HG03469 (cell line): ENCODE measurements around the gene STK11.
"Not testable (repeated sequence)": the region's sequence is repeated elsewhere in the genome, so short reads cannot be mapped to it uniquely, and the experiment has no call there.

Experiments
- ATAC-seq: cut with Tn5 transposase; IDR thresholded peaks from one replicate; pipeline ENCODE4 v1.9.1; 2021; ENCODE audit warnings: mild to moderate bottlenecking, moderate library complexity, moderate number of reproducible peaks; ENCODE audit not compliant: unreplicated experiment

Gene STK11

DNA sequence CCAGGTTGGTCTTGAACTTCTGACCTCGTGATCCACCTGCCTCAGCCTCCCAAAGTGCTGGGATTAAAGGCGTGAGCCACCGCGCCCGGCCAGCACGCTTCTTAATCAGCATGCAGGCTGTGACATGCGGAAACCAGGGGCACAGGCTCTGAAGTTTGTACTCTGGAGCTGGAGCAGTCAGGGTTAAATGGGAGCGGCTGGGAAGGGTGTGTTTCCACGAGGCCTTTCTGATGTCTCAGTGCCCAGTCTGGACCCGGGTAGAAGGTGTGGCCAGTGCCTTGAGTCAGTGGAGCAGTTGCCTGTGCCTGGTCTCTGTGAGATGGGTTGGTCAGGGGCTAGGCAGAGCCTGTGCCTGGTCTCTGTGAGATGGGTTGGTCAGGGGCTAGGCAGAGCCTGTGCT lies 3.3 kb downstream of the STK11 start:
- not testable (repeated sequence) for ATAC-seq

GRCh38 chr19:1210227-1210538 lies 4.6 kb downstream of the STK11 start:
- no peak for ATAC-seq

- ATAC-seq: no peak
Observed at GRCh38 chr19:1211494-1212234, 6.1 kb downstream of the STK11 start.

- ATAC-seq: no peak
Observed at GRCh38 chr19:1213391-1214286, 8.1 kb downstream of the STK11 start.

DNA sequence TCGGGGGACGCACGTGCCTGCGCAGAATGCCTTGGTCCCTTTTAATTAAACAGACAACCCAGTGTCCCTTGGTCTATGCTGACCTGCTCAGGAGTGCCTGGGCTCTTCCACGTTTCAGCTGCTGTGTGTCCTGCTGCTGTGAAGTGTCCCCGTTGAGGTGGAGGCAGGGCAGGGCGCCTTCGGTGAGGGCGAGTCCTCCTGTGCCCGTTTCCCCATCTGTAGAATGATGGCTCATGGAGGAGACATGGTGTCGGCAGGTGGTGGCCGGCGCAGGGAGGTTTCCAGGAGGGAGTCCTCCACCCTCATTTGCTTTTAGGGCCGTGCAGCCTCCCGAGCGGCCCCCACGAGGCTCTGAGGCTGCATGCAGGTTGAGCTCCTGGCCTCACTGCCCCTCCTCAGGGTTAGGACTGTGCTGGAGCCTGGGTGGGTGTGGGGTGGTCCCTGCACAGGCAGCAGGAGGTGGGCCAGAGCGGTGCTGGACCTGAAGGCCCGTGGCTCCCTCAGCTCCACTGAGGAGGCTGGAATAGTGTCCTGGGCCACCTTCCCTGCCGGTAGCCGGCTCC lies 8.8 kb downstream of the STK11 start:
- no peak for ATAC-seq

DNA sequence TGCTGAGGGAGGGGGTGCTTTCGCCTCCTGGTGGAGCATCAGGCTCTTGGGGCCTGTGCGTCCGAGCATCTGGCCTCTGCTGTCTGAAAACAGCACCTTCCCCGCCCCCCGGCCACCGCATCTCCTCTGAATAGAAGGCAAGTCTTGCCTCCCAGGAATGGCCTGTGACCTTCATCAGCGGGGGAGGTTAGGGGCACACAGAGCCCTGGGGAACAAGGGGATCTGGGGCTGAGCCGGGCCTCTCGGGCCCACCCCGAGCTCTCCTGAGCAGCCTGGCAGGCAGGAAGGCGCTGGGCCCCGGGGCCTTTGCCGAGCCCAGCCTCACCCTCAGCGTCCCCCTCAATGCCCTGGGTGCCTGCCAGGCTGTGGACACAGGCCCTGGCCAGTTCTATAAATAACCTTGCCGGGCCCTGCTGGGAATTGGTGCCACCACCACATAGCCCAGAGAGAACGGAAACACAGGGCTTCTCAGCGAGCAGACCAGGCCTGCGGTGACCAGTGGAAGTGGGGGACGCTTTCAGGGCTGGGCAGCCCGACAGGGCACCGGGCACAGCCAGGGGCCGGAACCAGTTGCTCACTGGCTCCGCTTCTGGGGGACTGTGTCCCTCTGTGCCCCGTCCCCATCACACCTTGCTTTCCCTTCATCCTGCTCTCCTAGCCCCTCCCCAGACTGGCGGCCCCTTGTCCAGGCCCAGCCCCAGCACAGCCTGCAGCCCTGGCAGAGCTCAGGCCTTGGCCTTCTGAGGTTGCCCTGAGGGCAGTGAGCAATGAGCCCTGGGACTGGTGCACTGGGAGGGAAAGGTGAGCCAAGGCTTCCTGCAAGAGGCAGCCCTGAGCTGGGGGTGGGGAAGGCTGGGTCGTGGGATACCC lies 9.5 kb downstream of the STK11 start:
- ATAC-seq: no peak

GRCh38 chr19:1216756-1217155 lies 11.2 kb downstream of the STK11 start:
- no peak for ATAC-seq

GRCh38 chr19:1217366-1217765 lies 11.8 kb downstream of the STK11 start:
- ATAC-seq: no peak

- no peak for ATAC-seq
Observed at GRCh38 chr19:1218751-1219567, 13.4 kb downstream of the STK11 start.

DNA sequence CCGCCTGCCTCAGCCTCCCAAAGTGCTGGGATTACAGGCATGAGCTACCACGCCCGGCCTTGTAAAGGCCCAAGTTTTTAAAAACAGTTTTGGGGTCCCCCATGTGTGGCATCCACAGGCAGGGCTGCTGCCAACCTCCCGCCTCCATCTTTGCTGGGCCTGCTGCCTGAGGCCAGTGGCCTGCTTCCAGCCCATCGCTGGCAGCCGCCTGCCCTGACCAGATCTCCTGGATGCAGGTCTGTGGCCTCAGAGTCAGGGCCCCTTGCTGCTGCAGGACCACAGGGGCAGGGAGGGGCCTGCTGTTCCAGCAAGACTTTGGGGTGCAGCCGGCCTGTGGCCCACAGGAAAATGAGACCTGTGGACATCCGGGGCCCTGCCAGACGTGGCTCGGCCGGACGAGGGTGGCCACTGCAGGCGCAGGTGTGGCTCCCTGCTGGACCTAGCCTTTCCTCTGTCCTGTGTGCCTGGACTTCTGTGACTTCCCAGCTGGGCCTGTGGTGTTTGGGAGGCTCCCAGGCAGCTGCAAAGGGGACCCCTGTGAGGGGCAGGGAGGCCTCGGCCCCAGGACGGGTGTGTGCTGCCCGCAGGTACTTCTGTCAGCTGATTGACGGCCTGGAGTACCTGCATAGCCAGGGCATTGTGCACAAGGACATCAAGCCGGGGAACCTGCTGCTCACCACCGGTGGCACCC lies 14.4 kb downstream of the STK11 start:
- no peak for ATAC-seq

DNA sequence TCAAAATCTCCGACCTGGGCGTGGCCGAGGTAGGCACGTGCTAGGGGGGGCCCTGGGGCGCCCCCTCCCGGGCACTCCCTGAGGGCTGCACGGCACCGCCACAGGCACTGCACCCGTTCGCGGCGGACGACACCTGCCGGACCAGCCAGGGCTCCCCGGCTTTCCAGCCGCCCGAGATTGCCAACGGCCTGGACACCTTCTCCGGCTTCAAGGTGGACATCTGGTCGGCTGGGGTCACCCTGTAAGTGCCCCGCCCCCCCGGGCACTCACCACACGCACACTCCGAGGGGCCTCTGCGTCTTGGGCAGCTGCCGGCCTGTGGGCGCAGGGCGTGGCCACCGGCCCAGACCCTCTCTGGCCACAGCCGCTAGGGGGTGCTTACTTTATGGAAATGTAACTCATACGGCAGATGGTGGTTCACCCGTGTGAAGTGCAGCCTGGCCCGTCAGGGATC lies 14.9 kb downstream of the STK11 start:
- ATAC-seq: no peak

- no peak for ATAC-seq
Observed at GRCh38 chr19:1220976-1221903, 15.7 kb downstream of the STK11 start.

GRCh38 chr19:1221904-1222255 lies 16.3 kb downstream of the STK11 start:
- ATAC-seq: no peak

GRCh38 chr19:1222394-1222793 lies 16.8 kb downstream of the STK11 start:
- ATAC-seq: no peak

- ATAC-seq: no peak
Observed at GRCh38 chr19:1223018-1223855, 17.7 kb downstream of the STK11 start.

GRCh38 chr19:1224047-1224825 lies 18.7 kb downstream of the STK11 start:
- ATAC-seq: no peak

DNA sequence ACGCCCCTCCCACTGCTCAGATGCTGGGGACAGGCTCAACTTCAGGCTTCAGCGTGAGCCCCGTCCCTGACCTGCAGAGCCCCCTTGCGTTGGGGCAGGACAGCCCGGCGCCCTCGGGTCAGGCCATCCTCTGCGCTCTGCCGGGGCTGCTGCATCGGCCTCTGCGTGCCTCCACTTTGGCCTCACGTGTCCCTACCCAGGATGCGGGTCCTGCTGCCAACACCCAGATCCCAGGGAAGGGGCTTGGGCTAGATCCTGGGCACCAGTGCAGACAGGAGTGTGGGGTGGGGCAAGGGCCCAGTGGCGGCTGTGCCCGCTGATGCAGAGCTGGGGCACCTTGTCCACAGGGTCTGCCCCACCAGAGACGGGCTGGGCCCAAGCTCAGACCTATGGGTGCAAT lies 19.3 kb downstream of the STK11 start:
- ATAC-seq: no peak
